Gastrocnemius medialis (tissue), 4 donors: ENCODE measurements around the gene AKIRIN2. TPM values are rescaled to one million over a fixed set of nuclear protein-coding genes. Genes with fewer than 3 reads are reported as not detected.

ENCODE experiments used
- ATAC-seq, 2 donors: fragments of 150-250 bp; one replicate each; pipeline ENCODE4 v1.9.1; 2016
- DNase-seq, 2 donors: peaks; one replicate each; pipeline ENCODE4 v3.0.0-alpha.2; 2019
- H3K27ac ChIP-seq, 4 donors: fragments of 200-600 bp; sonication (generic); 1 replicate in 1 of 4; 2 replicates in 3 of 4; pipeline ENCODE4 v1.5.1; 2016 to 2018; ENCODE audit warnings: mild to moderate bottlenecking in 2 of 4, moderate library complexity in 1 of 4
- H3K27me3 ChIP-seq, 3 donors: fragments of 200-600 bp; sonication (generic) in 2 of 3; 1 replicate in 1 of 3; 2 replicates in 2 of 3; pipeline versions ENCODE4 v1.5.1 to v1.6.0; 2016 to 2019; ENCODE audit warnings: mild to moderate bottlenecking in 1 of 3, moderate library complexity in 1 of 3
- H3K36me3 ChIP-seq, 2 donors: fragments of 200-600 bp; sonication (generic) in 1 of 2; one replicate each; pipeline ENCODE4 v1.5.1; 2017 to 2018
- H3K4me1 ChIP-seq, 2 donors: fragments of 200-600 bp; sonication (generic) in 1 of 2; one replicate each; pipeline ENCODE4 v1.5.1; 2016 to 2017; ENCODE audit warnings: mild to moderate bottlenecking in 2 of 2
- H3K4me3 ChIP-seq, 4 donors: fragments of 200-600 bp; sonication (generic) in 3 of 4; 1 replicate in 1 of 4; 2 replicates in 3 of 4; pipeline ENCODE4 v1.5.1; 2016 to 2019; ENCODE audit warnings: mild to moderate bottlenecking in 2 of 4
- H3K9me3 ChIP-seq, 3 donors: fragments of 200-600 bp; sonication (generic) in 2 of 3; 1 replicate in 1 of 3; 2 replicates in 2 of 3; pipeline ENCODE4 v1.5.1; 2016 to 2019
- POLR2A ChIP-seq, 2 donors: fragments of 450-650 bp; IDR thresholded peaks; one replicate each; pipeline ENCODE4 v1.6.1; 2017; ENCODE audit warnings: antibody characterized with exemption in 2 of 2, mild to moderate bottlenecking in 2 of 2, moderate library complexity in 2 of 2
- in situ Hi-C, 4 donors: fragments of 200-750 bp; cut with MboI; loops; one replicate each; pipeline versions ENCODE4 v1.15.0 to v1.8.0; 2017; ENCODE audit warnings: low sequenced_read_pairs in 4 of 4
- intact Hi-C: fragments of 100-400 bp; cut with DNase I; formaldehyde crosslinking; loops from one replicate; pipeline ENCODE4 v1.15.1; 2023; ENCODE audit warnings: low total_unique reads
- total RNA-seq, 4 donors: library from RNA; depleted of rRNA; stranded (reverse); fragments of >200 nt; gene quantifications; one replicate each; pipeline versions ENCODE4 v1.1.0 to v1.2.3, GENCODE V29; 2016
- TF ChIP-seq, protein P1 (sequence below), 5 experiments: fragments of 450-650 bp in 3 of 5; fragments of 200-600 bp in 2 of 5; sonication (generic) in 2 of 5; IDR thresholded peaks in 4 of 5; conservative IDR thresholded peaks in 1 of 5; 1 replicate in 4 of 5; 2 replicates in 1 of 5; pipeline ENCODE4 v1.5.1; 2016 to 2019; ENCODE audit warnings: antibody characterized with exemption in 5 of 5, mild to moderate bottlenecking in 3 of 5, moderate library complexity in 3 of 5

Gene AKIRIN2
- total RNA-seq, 4 donors from 2014 or later: 25.6 to 44.5 (median 33.1) TPM

DNA sequence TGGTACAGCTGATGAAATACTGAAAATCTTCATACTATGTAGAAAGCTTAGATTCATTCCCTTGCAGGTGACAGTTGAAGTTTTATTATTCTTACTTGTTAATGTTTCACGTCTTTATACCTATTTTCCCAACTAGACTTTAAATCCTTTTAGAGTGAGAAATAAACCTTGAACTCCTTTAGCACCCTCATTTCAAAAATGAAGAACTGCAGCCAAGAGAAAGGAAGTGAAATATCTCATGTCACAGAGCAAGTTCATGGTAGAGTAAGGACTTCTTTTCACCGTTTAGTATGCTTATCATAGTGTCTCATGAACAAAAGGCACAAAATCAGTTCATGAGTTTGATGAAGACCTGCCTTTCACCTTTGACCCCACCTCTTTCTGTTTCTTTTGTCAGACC, 73.6 kb downstream of the AKIRIN2 start:
- H3K36me3 ChIP-seq: peaks cover 0 to 12% of the 10 kb centered on the region in 2 donors
- in situ Hi-C loops: no loop called here
- H3K4me1 ChIP-seq: peaks cover 6 to 7% of the 10 kb centered on the region in 2 donors
- intact Hi-C loops: no loop called here
- H3K27ac ChIP-seq: no peak overlapping the region
- TF ChIP-seq, protein P1, sequence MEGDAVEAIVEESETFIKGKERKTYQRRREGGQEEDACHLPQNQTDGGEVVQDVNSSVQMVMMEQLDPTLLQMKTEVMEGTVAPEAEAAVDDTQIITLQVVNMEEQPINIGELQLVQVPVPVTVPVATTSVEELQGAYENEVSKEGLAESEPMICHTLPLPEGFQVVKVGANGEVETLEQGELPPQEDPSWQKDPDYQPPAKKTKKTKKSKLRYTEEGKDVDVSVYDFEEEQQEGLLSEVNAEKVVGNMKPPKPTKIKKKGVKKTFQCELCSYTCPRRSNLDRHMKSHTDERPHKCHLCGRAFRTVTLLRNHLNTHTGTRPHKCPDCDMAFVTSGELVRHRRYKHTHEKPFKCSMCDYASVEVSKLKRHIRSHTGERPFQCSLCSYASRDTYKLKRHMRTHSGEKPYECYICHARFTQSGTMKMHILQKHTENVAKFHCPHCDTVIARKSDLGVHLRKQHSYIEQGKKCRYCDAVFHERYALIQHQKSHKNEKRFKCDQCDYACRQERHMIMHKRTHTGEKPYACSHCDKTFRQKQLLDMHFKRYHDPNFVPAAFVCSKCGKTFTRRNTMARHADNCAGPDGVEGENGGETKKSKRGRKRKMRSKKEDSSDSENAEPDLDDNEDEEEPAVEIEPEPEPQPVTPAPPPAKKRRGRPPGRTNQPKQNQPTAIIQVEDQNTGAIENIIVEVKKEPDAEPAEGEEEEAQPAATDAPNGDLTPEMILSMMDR (IDR thresholded peaks at IDR 0.05 in 4 of 5, conservative IDR thresholded peaks at IDR 0.05 in 1 of 5): no peak
- no peak for TF ChIP-seq POLR2A (IDR thresholded peaks at IDR 0.05)
- H3K27me3 ChIP-seq: no peaks in the 10 kb centered on the region
- ATAC-seq (no peak), DNase-seq (no peak)
- no peak overlapping the region for H3K4me3 ChIP-seq
- no peaks in the 10 kb centered on the region for H3K9me3 ChIP-seq

Other genes starting within 250 kb of the AKIRIN2 start
- gene SLC35A1, start 229.3 kb downstream of the AKIRIN2 start, total RNA-seq: 10 to 100 TPM in 2 of 4 donors, 1 to 10 TPM in 2; 6.7 to 19.2 (median 11.2) TPM
- gene RARS2, start 112.2 kb downstream of the AKIRIN2 start, total RNA-seq: 10 to 100 TPM; 11.4 to 21.1 (median 13.4) TPM
- 10 to 100 TPM; 18.6 to 28.5 (median 22.6) TPM for gene ORC3, start 112.1 kb downstream of the AKIRIN2 start, total RNA-seq